ENCODE data around the gene MAP3K2.
"Not testable (repeated sequence)": the region's sequence is repeated elsewhere in the genome, so short reads cannot be mapped to it uniquely, and the experiment has no call there.

Gene MAP3K2

DNA sequence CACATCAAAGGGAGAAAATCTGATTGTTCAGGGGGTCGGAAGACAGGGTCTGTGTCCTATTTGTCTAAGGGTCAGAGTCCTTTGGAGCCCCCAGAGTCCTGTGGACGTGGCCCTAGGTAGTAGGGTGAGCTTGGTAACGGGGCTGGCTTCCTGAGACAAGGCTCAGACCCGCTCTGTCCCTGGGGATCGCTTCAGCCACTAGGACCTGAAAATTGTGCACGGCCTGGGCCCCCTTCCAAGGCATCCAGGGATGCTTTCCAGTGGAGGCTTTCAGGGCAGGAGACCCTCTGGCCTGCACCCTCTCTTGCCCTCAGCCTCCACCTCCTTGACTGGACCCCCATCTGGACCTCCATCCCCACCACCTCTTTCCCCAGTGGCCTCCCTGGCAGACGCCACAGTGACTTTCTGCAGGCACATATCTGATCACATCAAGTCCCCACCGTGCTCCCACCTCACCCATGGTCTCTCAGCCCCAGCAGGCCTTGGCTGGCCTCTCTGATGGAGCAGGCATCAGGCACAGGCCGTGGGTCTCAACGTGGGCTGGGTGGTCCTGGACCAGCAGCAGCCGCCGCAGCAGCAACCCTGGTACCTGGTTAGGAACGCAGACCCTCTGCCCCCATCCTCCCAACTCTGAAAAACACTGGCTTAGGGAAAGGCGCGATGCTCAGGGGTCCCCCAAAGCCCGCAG, 34.2 kb upstream of the MAP3K2 start:
- in situ Hi-C loops (cut with MboI; ENCODE audit: low sequenced_read_pairs): no loop called here

DNA sequence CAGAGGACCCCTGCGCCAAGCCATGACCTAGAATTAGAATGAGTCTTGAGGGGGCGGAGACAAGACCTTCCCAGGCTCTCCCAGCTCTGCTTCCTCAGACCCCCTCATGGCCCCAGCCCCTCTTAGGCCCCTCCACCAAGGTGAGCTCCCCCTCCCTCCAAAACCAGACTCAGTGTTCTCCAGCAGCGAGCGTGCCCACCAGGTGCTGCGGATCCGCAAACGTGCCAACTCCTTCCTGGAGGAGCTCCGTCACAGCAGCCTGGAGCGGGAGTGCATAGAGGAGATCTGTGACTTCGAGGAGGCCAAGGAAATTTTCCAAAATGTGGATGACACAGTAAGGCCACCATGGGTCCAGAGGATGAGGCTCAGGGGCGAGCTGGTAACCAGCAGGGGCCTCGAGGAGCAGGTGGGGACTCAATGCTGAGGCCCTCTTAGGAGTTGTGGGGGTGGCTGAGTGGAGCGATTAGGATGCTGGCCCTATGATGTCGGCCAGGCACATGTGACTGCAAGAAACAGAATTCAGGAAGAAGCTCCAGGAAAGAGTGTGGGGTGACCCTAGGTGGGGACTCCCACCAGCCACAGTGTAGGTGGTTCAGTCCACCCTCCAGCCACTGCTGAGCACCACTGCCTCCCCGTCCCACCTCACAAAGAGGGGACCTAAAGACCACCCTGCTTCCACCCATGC, 33.5 kb upstream of the MAP3K2 start:
- in situ Hi-C loops (cut with MboI; ENCODE audit: low sequenced_read_pairs): no loop called here

DNA sequence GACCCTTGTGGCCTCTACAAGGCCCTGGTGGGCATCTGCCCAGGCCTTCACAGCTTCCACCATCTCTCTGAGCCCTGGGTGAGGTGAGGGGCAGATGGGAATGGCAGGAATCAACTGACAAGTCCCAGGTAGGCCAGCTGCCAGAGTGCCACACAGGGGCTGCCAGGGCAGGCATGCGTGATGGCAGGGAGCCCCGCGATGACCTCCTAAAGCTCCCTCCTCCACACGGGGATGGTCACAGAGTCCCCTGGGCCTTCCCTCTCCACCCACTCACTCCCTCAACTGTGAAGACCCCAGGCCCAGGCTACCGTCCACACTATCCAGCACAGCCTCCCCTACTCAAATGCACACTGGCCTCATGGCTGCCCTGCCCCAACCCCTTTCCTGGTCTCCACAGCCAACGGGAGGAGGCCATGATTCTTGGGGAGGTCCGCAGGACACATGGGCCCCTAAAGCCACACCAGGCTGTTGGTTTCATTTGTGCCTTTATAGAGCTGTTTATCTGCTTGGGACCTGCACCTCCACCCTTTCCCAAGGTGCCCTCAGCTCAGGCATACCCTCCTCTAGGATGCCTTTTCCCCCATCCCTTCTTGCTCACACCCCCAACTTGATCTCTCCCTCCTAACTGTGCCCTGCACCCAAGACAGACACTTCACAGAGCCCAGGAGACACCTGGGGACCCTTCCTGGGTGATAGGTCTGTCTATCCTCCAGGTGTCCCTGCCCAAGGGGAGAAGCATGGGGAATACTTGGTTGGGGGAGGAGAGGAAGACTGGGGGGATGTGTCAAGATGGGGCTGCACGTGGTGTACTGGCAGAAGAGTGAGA, 32.5 kb upstream of the MAP3K2 start:
- in situ Hi-C loops (cut with MboI; ENCODE audit: low sequenced_read_pairs): no loop called here

DNA sequence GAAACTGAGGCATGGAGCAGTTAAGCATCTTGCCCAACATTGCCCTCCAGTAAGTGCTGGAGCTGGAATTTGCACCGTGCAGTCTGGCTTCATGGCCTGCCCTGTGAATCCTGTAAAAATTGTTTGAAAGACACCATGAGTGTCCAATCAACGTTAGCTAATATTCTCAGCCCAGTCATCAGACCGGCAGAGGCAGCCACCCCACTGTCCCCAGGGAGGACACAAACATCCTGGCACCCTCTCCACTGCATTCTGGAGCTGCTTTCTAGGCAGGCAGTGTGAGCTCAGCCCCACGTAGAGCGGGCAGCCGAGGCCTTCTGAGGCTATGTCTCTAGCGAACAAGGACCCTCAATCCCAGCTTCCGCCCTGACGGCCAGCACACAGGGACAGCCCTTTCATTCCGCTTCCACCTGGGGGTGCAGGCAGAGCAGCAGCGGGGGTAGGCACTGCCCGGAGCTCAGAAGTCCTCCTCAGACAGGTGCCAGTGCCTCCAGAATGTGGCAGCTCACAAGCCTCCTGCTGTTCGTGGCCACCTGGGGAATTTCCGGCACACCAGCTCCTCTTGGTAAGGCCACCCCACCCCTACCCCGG, 31.8 kb upstream of the MAP3K2 start:
- in situ Hi-C loops (cut with MboI; ENCODE audit: low sequenced_read_pairs): no loop called here

DNA sequence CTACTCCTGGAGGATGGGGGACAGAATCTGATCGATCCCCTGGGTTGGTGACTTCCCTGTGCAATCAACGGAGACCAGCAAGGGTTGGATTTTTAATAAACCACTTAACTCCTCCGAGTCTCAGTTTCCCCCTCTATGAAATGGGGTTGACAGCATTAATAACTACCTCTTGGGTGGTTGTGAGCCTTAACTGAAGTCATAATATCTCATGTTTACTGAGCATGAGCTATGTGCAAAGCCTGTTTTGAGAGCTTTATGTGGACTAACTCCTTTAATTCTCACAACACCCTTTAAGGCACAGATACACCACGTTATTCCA, 31.3 kb upstream of the MAP3K2 start:
- in situ Hi-C loops (cut with MboI; ENCODE audit: low sequenced_read_pairs): no loop called here

DNA sequence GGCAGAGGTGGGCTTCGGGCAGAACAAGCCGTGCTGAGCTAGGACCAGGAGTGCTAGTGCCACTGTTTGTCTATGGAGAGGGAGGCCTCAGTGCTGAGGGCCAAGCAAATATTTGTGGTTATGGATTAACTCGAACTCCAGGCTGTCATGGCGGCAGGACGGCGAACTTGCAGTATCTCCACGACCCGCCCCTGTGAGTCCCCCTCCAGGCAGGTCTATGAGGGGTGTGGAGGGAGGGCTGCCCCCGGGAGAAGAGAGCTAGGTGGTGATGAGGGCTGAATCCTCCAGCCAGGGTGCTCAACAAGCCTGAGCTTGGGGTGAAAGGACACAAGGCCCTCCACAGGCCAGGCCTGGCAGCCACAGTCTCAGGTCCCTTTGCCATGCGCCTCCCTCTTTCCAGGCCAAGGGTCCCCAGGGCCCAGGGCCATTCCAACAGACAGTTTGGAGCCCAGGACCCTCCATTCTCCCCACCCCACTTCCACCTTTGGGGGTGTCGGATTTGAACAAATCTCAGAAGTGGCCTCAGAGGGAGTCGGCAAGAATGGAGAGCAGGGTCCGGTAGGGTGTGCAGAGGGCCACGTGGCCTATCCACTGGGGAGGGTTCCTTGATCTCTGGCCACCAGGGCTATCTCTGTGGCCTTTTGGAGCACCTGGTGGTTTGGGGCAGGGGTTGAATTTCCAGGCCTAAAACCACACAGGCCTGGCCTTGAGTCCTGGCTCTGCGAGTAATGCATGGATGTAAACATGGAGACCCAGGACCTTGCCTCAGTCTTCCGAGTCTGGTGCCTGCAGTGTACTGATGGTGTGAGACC, 30.7 kb upstream of the MAP3K2 start, which contains the start of gene PROC:
Gene PROC (plus strand): TSS at position 128 of the 812 bp plus-strand sequence. CDS start 1,516 bp downstream, outside the sequence.
- in situ Hi-C loops (cut with MboI; ENCODE audit: low sequenced_read_pairs): no loop called here

DNA sequence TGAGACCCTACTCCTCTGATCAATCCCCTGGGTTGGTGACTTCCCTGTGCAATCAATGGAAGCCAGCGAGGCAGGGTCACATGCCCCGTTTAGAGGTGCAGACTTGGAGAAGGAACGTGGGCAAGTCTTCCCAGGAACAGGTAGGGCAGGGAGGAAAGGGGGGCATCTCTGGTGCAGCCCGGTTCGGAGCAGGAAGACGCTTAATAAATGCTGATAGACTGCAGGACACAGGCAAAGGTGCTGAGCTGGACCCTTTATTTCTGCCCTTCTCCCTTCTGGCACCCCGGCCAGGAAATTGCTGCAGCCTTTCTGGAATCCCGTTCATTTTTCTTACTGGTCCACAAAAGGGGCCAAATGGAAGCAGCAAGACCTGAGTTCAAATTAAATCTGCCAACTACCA, 29.6 kb upstream of the MAP3K2 start:
- in situ Hi-C loops (cut with MboI; ENCODE audit: low sequenced_read_pairs): no loop called here

DNA sequence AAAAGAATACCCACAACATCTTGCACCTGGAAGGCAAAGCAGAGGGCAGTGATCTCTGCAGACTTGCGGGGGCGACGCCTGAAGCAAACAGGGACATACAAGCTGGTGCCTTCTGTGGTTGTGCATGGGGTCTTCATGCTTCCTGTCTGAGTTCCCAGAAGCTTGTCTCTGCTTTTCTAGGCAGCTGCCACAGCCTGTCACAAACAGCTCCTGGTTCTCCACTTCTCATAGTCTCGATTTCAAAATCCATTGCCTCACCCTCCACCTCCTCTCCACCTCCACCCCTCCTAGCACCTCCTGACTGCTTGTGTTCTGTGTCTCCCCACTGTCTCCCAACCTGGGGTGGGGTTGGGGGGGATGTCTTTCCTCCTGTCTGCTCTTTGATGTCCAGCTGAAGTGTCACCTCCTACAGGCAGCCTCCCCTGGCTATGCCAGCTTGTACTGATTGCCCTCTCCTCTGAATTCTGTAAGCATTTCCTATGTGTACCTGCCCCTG, 28.8 kb upstream of the MAP3K2 start:
- in situ Hi-C loops (cut with MboI; ENCODE audit: low sequenced_read_pairs): no loop called here

DNA sequence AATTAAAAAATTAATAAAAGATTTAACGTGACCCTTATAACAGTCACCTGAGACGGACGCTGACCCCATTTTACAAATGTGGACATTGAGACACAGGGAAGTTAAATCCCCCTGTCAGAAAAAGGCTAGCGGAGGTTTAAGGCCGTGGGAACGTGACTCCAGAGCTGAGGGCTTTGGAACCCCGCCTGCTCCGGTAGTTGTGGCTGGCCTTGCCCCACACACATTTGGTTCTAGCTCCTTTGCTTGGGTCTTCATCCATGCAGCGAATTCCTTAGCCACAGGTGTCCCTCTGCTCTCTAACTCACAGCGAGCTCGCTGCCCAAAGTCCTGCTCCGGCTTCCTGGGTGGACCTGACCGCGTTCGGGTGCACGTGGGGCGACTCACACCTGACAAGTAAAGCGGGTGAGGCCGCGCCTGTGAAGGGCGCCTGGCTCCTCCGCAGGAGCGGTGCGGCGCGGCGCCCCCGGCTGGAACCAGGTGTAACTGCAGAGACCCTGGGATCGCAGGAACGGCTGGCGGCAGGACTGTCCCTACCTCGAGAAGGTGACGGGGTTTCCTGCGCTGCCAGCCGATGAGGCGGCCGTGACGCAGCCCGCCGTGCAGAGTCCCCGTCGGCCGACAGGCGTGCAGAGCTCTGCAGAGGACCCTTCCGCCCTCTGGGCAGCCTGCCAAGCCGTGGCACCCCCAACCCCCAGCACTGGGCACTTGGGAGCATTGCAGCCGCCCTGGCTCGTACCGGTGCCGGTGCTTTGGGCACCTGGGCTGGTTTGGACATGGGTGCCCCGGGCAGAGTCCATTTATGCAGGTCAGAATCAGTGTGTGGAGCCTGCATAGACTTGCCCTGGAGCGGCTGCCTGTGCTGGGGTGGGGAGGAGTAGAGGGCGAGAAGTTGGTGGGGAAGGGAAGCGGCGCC, 28.1 kb upstream of the MAP3K2 start:
- in situ Hi-C loops (cut with MboI; ENCODE audit: low sequenced_read_pairs): no loop called here

DNA sequence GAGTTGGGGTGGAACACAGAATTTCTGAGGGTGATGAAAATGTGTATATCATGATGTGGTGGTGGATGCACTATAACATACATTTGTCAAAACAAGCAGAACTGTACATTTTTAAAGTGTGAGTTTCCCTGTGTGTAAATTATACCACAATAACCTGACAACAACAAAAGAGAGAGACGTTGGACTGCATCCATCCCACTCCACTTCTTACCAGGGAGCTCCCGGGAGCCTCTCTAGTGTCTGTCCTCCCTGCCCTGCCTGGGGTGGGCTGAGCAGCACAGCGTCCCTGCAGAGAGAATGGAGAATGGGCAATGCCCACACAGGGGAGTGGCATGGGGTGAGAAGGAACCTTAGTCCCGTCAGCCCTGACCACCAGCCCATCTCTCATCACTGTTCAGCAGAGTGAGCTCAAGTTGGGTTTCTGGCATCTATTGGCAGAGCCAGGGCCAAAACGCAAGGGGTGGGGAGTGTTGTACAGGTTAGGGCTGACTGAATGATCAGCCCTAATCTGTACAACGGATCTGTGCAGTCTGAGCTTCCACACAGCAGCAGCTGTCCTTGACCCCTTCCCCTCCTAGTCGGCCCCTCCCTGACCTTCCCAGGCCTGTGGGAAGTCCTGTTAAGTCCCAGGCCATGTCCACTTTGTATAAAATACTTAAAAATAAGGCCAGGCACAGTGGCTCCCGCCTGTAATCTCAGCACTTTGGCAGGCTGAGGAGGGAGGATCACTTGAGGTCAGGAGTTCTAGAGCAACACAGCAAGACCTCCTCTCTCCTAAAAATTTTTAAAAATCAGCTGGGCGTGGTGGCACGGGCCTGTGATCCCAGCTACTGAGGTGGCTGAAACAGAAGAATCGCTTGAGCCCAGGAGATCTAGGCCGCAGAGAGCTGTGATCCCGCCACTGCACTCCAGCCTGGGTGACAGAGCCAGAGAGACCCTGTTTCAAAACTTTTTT, 27.1 kb upstream of the MAP3K2 start:
- in situ Hi-C loops (cut with MboI; ENCODE audit: low sequenced_read_pairs): no loop called here

DNA sequence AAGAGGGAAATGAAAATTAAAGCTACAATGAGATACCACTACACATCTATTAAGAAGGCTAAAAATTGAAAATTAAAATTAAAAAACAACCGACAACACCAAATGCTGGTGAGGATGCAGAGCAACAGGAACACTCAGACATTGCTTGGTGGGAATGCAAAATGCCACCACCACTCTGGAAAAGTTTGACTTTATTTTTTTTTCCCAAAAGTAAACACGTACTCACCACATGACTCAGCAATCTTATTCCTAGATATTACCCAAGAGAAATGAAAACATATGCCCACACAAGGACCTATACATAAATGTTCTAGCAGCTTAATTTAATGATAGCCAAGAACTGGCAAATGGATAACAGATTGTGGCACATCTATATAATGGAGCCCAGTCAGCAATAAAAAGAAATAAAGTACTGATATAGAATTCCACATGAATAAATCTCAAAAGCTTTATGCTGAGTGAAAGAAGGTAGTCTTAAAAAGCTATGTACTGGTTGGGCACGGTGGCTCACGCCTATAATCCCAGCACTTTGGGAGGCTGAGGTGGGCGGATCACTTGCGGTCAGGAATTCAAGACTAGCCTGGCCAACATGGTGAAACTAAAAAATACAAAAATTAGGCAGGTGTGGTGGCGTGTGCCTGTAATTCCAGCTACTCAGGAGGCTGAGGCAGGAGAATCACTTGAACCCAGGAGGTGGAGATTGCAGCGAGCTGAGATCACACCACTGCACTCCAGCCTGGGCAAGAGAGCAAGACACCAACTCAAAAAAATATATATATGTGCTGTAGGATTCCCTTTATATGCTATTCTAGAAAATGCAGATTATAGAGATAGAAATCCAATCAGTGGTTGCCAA, 26.2 kb upstream of the MAP3K2 start:
- in situ Hi-C loops (cut with MboI; ENCODE audit: low sequenced_read_pairs): no loop called here

DNA sequence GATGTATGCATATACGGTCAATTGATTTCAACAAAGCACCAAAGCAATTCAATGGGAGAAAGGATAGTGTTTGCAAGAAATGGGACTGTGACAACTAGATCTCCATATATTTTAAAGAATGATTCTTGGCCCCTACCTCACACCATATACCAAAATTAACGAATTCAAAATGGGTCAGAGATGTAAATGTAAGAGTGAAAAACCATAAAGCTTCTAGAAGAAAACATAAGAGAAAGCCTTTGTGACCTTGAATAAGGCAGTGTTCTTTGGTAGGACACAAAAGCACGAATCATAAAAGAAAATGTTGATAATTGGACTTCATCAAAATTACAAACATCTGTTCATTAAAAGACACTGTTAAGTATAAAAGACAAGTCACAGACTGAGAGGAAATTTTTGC, 25.4 kb upstream of the MAP3K2 start:
- in situ Hi-C loops (cut with MboI; ENCODE audit: low sequenced_read_pairs): no loop called here

DNA sequence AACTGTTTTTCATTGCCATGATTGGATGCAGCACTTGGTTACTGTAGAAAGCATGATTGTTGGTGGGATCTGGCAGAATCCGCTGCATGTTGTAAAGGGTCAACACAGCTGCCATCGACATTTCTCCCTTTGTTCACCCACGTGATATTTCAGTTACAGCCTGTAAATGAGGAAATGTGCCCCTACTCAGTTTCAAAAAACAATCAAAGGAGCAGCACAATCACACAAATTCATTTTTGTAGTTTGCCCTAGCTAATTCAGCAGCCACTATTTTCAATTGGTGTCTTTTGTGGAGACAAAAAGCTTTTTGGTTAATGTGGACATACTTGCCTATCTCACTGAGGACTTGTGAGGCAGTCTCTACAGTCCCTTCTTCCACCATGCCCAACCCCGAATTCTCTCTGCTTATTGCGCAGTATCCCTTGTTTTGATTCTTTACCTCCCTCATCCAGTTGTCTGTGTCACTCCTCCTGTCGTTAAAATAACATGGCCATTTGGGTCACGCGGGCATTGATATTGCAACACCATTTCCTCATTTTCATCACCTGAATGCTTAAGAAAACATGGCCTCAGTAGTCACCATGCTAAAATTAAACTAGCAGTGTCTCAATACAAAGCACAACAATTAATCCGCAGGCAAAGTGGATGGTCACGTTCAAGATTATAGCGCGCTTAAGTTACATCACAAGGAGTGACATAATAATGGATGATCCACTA, 24.0 kb upstream of the MAP3K2 start:
- in situ Hi-C loops (cut with MboI; ENCODE audit: low sequenced_read_pairs): no loop called here

DNA sequence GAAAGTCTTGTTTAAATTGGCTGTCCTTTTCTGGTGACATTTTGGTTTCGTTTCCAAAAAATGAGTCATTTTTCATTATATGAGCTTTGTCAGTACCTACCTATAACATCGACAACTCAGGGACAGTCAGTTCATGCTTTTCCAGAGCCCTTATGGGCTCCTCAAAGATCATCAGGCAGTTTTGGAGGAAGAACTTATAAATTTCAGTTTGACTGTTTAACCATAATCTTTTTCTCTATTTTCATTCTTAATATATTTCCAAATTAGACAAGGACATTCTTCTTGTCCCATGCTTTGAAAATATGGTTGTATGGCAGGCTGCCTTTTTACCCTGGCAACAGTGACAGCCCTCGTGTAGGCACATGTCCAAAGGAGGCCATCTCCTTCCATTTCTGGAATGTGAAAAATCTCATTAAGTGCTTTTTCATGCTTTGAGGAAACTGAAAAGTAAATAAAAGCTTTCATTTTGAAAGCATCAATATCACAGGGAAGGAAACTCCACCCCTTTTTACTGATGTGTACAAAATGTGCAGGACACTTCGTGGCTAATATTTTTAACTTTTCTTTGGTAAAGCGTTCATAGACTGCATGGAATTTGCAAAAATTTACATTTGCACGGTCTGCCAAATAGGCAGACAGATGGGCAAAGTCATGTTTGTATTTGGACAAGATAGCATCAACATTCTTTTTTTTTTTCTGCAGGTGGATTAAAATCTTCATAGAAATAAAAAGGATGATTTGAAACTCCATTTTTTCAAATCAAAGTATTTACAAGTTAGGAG, 23.3 kb upstream of the MAP3K2 start:
- in situ Hi-C loops (cut with MboI; ENCODE audit: low sequenced_read_pairs): no loop called here

DNA sequence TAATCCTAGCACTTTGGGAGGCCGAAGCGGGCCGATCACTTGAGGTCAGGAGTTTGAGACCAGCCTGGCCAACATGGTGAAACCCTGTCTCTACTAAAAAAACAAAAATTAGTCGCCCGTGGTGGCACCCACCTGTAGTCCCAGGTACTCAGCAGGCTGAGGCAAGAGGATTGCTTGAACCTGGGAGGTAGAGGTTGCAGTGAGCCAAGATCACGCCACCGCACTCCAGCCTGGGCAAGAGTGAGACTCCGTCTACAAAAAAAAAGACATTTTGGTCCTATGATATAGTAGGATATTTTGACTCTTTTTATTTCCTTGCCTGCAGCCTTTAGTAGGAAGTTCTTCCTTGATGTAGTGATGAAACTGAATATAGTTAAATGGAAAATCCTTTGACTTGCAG, 21.9 kb upstream of the MAP3K2 start:
- in situ Hi-C loops (cut with MboI; ENCODE audit: low sequenced_read_pairs): not testable (repeated sequence)

DNA sequence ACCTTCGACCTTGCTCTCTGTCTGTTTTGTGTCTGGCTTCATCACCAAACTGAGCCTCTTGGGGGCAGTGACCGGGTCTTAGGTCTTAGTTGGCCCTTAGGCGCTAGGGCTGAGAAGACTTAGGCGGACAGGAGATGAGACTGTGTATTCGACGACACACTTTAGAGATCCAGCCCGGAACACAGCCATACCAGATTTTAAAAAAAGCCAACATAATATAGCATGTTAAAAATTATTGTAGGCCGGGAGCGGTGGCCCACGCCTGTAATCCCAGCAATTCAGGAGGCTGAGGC, 21.0 kb upstream of the MAP3K2 start:
- in situ Hi-C loops (cut with MboI; ENCODE audit: low sequenced_read_pairs): no loop called here

All from HL-60/S4 (cell line).